ENCODE measurements around the gene PNPLA6.
A peak's percentile ranks its signal among the peaks of the same experiment; 100 is the strongest.
"Not testable (repeated sequence)": the region's sequence is repeated elsewhere in the genome, so short reads cannot be mapped to it uniquely, and the experiment has no call there.

PNPLA6 gene

GRCh38 chr19:7575434-7576040 is 40.0 kb downstream of the PNPLA6 start:
- no peaks in the 10 kb centered on the region for H3K36me3 Mint-ChIP-seq (ENCODE audit: low read depth)
- no peaks in the 10 kb centered on the region for H3K9me3 Mint-ChIP-seq
- DNase-seq (no peak), ATAC-seq (no peak)
- H3K27me3 Mint-ChIP-seq = peaks cover 3% of the 10 kb centered on the region
- H3K4me1 Mint-ChIP-seq = no peaks in the 10 kb centered on the region
- H3K27ac Mint-ChIP-seq = no peak overlapping the region
- no peak overlapping the region for H3K4me3 Mint-ChIP-seq

GRCh38 chr19:7577422-7577821 is 41.9 kb downstream of the PNPLA6 start:
- not testable (repeated sequence) for H3K4me3 Mint-ChIP-seq; H3K27ac Mint-ChIP-seq; H3K9me3 Mint-ChIP-seq; DNase-seq; H3K36me3 Mint-ChIP-seq (ENCODE audit: low read depth); H3K4me1 Mint-ChIP-seq; H3K27me3 Mint-ChIP-seq; ATAC-seq

- Mint-ChIP-seq H3K36me3 (ENCODE audit: low read depth) (no peaks in the 10 kb centered on the region), H3K9me3 (no peaks in the 10 kb centered on the region), H3K4me1 (no peaks in the 10 kb centered on the region), H3K27ac (no peak overlapping the region), H3K27me3 (peaks cover 3% of the 10 kb centered on the region), H3K4me3 (no peak overlapping the region)
- no peak for DNase-seq
- no peak for ATAC-seq
These were observed 42.6 kb downstream of the PNPLA6 start for GRCh38 chr19:7578127-7578526.

- Mint-ChIP-seq H3K4me3 (no peak overlapping the region), H3K27ac (no peak overlapping the region), H3K9me3 (no peaks in the 10 kb centered on the region), H3K27me3 (peaks cover 3% of the 10 kb centered on the region), H3K4me1 (no peaks in the 10 kb centered on the region), H3K36me3 (ENCODE audit: low read depth) (no peaks in the 10 kb centered on the region)
- no peak for DNase-seq
- ATAC-seq = no peak
These were observed 43.7 kb downstream of the PNPLA6 start for GRCh38 chr19:7579182-7579581.

GRCh38 chr19:7582446-7582845 is 46.9 kb downstream of the PNPLA6 start:
- H3K36me3 Mint-ChIP-seq (ENCODE audit: low read depth) = no peaks in the 10 kb centered on the region
- no peak overlapping the region for H3K4me3 Mint-ChIP-seq
- DNase-seq (no peak), ATAC-seq (no peak)
- H3K4me1 Mint-ChIP-seq = no peaks in the 10 kb centered on the region
- no peak overlapping the region for H3K27ac Mint-ChIP-seq
- H3K9me3 Mint-ChIP-seq = no peaks in the 10 kb centered on the region
- peaks cover 3% of the 10 kb centered on the region for H3K27me3 Mint-ChIP-seq

GRCh38 chr19:7589822-7590221 is 54.3 kb downstream of the PNPLA6 start:
- Mint-ChIP-seq H3K27ac (no peak overlapping the region), H3K27me3 (peaks cover 13% of the 10 kb centered on the region), H3K4me3 (no peak overlapping the region), H3K36me3 (ENCODE audit: low read depth) (no peaks in the 10 kb centered on the region), H3K4me1 (no peaks in the 10 kb centered on the region), H3K9me3 (no peaks in the 10 kb centered on the region)
- DNase-seq = no peak
- no peak for ATAC-seq

GRCh38 chr19:7590256-7590655 is 54.7 kb downstream of the PNPLA6 start:
- H3K9me3 Mint-ChIP-seq = no peaks in the 10 kb centered on the region

GRCh38 chr19:7595466-7596133 is 60.1 kb downstream of the PNPLA6 start, which contains the start of gene CAMSAP3:
Gene CAMSAP3 (plus strand): TSS chr19:7595863. CDS start chr19:7596003, 140 bp downstream.
- H3K9me3 Mint-ChIP-seq = no peaks in the 10 kb centered on the region
- no peaks in the 10 kb centered on the region for H3K36me3 Mint-ChIP-seq (ENCODE audit: low read depth)
- peaks cover 35% of the 10 kb centered on the region for H3K27me3 Mint-ChIP-seq
- peaks cover 4% of the 10 kb centered on the region for H3K4me1 Mint-ChIP-seq
- peak; percentile 70 for ATAC-seq
- H3K4me3 Mint-ChIP-seq = peak within 1 kb of the TSS; percentile 61
- H3K27ac Mint-ChIP-seq = no peak within 1 kb of the TSS
- peak; percentile 52 for DNase-seq

More at GRCh38 chr19:7590256-7590655, 54.7 kb downstream of the PNPLA6 start:
- Mint-ChIP-seq H3K27me3 (peaks cover 17% of the 10 kb centered on the region), H3K4me1 (peaks cover 2% of the 10 kb centered on the region), H3K27ac (no peak overlapping the region), H3K36me3 (ENCODE audit: low read depth) (no peaks in the 10 kb centered on the region), H3K4me3 (no peak overlapping the region)
- DNase-seq = no peak
- no peak for ATAC-seq

- ATAC-seq (no peak), DNase-seq (no peak)
- H3K9me3 Mint-ChIP-seq = peaks cover 4% of the 10 kb centered on the region
- H3K27me3 Mint-ChIP-seq = peaks cover 38% of the 10 kb centered on the region
- peak overlapping the region; percentile 59 for H3K4me3 Mint-ChIP-seq
- H3K27ac Mint-ChIP-seq = no peak overlapping the region
- peaks cover 2% of the 10 kb centered on the region for H3K36me3 Mint-ChIP-seq (ENCODE audit: low read depth)
- peaks cover 7% of the 10 kb centered on the region for H3K4me1 Mint-ChIP-seq
These were observed 60.9 kb downstream of the PNPLA6 start for GRCh38 chr19:7596211-7596937.

GRCh38 chr19:7597689-7598088 is 62.2 kb downstream of the PNPLA6 start:
- Mint-ChIP-seq H3K9me3 (peaks cover 4% of the 10 kb centered on the region), H3K4me1 (peaks cover 7% of the 10 kb centered on the region), H3K27ac (no peak overlapping the region), H3K4me3 (no peak overlapping the region), H3K36me3 (ENCODE audit: low read depth) (peaks cover 2% of the 10 kb centered on the region), H3K27me3 (peaks cover 38% of the 10 kb centered on the region)
- DNase-seq (no peak), ATAC-seq (no peak)

GRCh38 chr19:7598180-7598579 is 62.7 kb downstream of the PNPLA6 start:
- Mint-ChIP-seq H3K36me3 (ENCODE audit: low read depth) (peaks cover 2% of the 10 kb centered on the region), H3K27ac (no peak overlapping the region), H3K9me3 (peaks cover 4% of the 10 kb centered on the region), H3K4me1 (peaks cover 7% of the 10 kb centered on the region), H3K4me3 (no peak overlapping the region), H3K27me3 (peaks cover 37% of the 10 kb centered on the region)
- DNase-seq (no peak), ATAC-seq (no peak)

GRCh38 chr19:7600721-7601120 is 65.2 kb downstream of the PNPLA6 start:
- Mint-ChIP-seq H3K4me1 (peaks cover 3% of the 10 kb centered on the region), H3K27ac (peak overlapping the region; percentile 76), H3K9me3 (peaks cover 4% of the 10 kb centered on the region), H3K4me3 (peak overlapping the region; percentile 52), H3K36me3 (ENCODE audit: low read depth) (peaks cover 2% of the 10 kb centered on the region), H3K27me3 (peaks cover 24% of the 10 kb centered on the region)
- ATAC-seq = no peak
- no peak for DNase-seq

GRCh38 chr19:7602240-7602934 is 66.9 kb downstream of the PNPLA6 start:
- Mint-ChIP-seq H3K27me3 (peaks cover 20% of the 10 kb centered on the region), H3K4me3 (no peak overlapping the region), H3K9me3 (peaks cover 4% of the 10 kb centered on the region), H3K27ac (no peak overlapping the region), H3K36me3 (ENCODE audit: low read depth) (peaks cover 2% of the 10 kb centered on the region), H3K4me1 (peaks cover 3% of the 10 kb centered on the region)
- ATAC-seq = no peak
- DNase-seq = no peak

GRCh38 chr19:7602935-7603497 is 67.5 kb downstream of the PNPLA6 start:
- H3K27me3 Mint-ChIP-seq = peaks cover 13% of the 10 kb centered on the region
- H3K9me3 Mint-ChIP-seq = peaks cover 4% of the 10 kb centered on the region
- no peak overlapping the region for H3K27ac Mint-ChIP-seq
- H3K36me3 Mint-ChIP-seq (ENCODE audit: low read depth) = peaks cover 2% of the 10 kb centered on the region
- ATAC-seq = no peak
- DNase-seq = no peak
- no peak overlapping the region for H3K4me3 Mint-ChIP-seq
- H3K4me1 Mint-ChIP-seq = peaks cover 3% of the 10 kb centered on the region

Measured in activated naive CD8-positive, alpha-beta T cell treated with anti-CD3 and anti-CD28 coated beads, Interleukin-2, amount 50 U/mL, for 24 hours (primary cell).